SK-N-SH treated with all-trans-retinoic acid at 6 μM for 48 hours (cell line): Measurements from ENCODE around the gene YWHAB.

ENCODE experiments used
- ATAC-seq: fragments of 200-7000 bp; cut with Tn5 transposase; 3 replicates; pipeline ENCODE4 v1.9.1; 2020; ENCODE audit warnings: mild to moderate bottlenecking, moderate library complexity
- ARNTL ChIP-seq: fragments of 450-650 bp; formaldehyde crosslinking; IDR thresholded peaks from 2 replicates; pipeline ENCODE4 v1.5.0; 2020; ENCODE audit warnings: low read depth, mild to moderate bottlenecking, moderate library complexity, borderline replicate concordance
- CREB5 ChIP-seq: fragments of 250-450 bp; sonication (Bioruptor Pico); IDR thresholded peaks from 2 replicates; pipeline ENCODE4 v1.5.1; 2020; ENCODE audit warnings: low read depth, mild to moderate bottlenecking, moderate library complexity
- CSDC2 ChIP-seq: fragments of 250-450 bp; sonication (Bioruptor Pico); IDR thresholded peaks from 2 replicates; pipeline ENCODE4 v1.5.0; 2020; ENCODE audit warnings: mild to moderate bottlenecking, moderate library complexity
- ESRRG ChIP-seq: fragments of 250-450 bp; sonication (Bioruptor Pico); IDR thresholded peaks from 2 replicates; pipeline ENCODE4 v1.6.1; 2021; ENCODE audit warnings: mild to moderate bottlenecking
- GLIS3 ChIP-seq: fragments of 250-450 bp; sonication (Bioruptor Pico); IDR thresholded peaks from 2 replicates; pipeline ENCODE4 v1.5.0; 2020; ENCODE audit warnings: mild to moderate bottlenecking, moderate library complexity
- ISL1 ChIP-seq: fragments of 250-450 bp; sonication (Bioruptor Pico); IDR thresholded peaks from 2 replicates; pipeline ENCODE4 v2.1.2; 2022; ENCODE audit warnings: mild to moderate bottlenecking, moderate library complexity
- OSR1 ChIP-seq: fragments of 250-450 bp; sonication (Bioruptor Pico); IDR thresholded peaks from 2 replicates; pipeline ENCODE4 v1.8.0; 2022; ENCODE audit warnings: moderate library complexity, mild to moderate bottlenecking, inconsistent platforms
- POU6F1 ChIP-seq: fragments of 250-450 bp; sonication (Bioruptor Pico); IDR thresholded peaks from 2 replicates; pipeline ENCODE4 v1.8.0; 2021; ENCODE audit warnings: low read depth, mild to moderate bottlenecking, moderate library complexity, borderline replicate concordance
- RARB ChIP-seq: fragments of 250-450 bp; sonication (Bioruptor Pico); IDR thresholded peaks from 2 replicates; pipeline ENCODE4 v1.8.0; 2021; ENCODE audit warnings: mild to moderate bottlenecking, moderate library complexity
- SNAI2 ChIP-seq: fragments of 250-450 bp; sonication (Bioruptor Pico); IDR thresholded peaks from 2 replicates; pipeline ENCODE4 v1.5.0; 2020; ENCODE audit warnings: mild to moderate bottlenecking, moderate library complexity
- TCF4 ChIP-seq: fragments of 250-450 bp; sonication (Bioruptor Pico); IDR thresholded peaks from 2 replicates; pipeline ENCODE4 v1.8.0; 2021; ENCODE audit warnings: mild to moderate bottlenecking, moderate library complexity, borderline replicate concordance
- TOX ChIP-seq: fragments of 250-450 bp; sonication (Bioruptor Pico); IDR thresholded peaks from 2 replicates; pipeline ENCODE4 v1.8.0; 2021; ENCODE audit warnings: mild to moderate bottlenecking, moderate library complexity, borderline replicate concordance
- ZFP3 ChIP-seq: fragments of 250-450 bp; sonication (Bioruptor Pico); IDR thresholded peaks from 2 replicates; pipeline ENCODE4 v1.5.0; 2020; ENCODE audit warnings: mild to moderate bottlenecking, moderate library complexity
- ZFP30 ChIP-seq: fragments of 450-650 bp; formaldehyde crosslinking; IDR thresholded peaks from 2 replicates; pipeline ENCODE4 v1.5.0; 2022; ENCODE audit warnings: mild to moderate bottlenecking, moderate library complexity
- ZNF565 ChIP-seq: fragments of 450-650 bp; formaldehyde crosslinking; conservative IDR thresholded peaks from 2 replicates; pipeline ENCODE4 v1.5.0; 2020; ENCODE audit warnings: low read depth, mild to moderate bottlenecking, moderate library complexity
- ZNF70 ChIP-seq: fragments of 450-650 bp; formaldehyde crosslinking; IDR thresholded peaks from 2 replicates; pipeline ENCODE4 v1.5.0; 2020; ENCODE audit warnings: mild to moderate bottlenecking, moderate library complexity
- ZNF8 ChIP-seq: fragments of 450-650 bp; formaldehyde crosslinking; IDR thresholded peaks from 2 replicates; pipeline ENCODE4 v1.5.0; 2020; ENCODE audit warnings: mild to moderate bottlenecking, moderate library complexity
- TF ChIP-seq, protein P1 (sequence below): fragments of 250-450 bp; sonication (Bioruptor Pico); IDR thresholded peaks from 2 replicates; pipeline ENCODE4 v1.8.0; 2020; ENCODE audit warnings: mild to moderate bottlenecking, moderate library complexity, borderline replicate concordance
- TF ChIP-seq, protein P2 (sequence below): fragments of 250-450 bp; sonication (Bioruptor Pico); IDR thresholded peaks from 2 replicates; pipeline ENCODE4 v1.5.1; 2021; ENCODE audit warnings: mild to moderate bottlenecking, moderate library complexity
- TF ChIP-seq, protein P3 (sequence below): fragments of 250-450 bp; sonication (Bioruptor Pico); IDR thresholded peaks from 2 replicates; pipeline ENCODE4 v1.5.0; 2020; ENCODE audit warnings: mild to moderate bottlenecking, moderate library complexity

The YWHAB gene

DNA sequence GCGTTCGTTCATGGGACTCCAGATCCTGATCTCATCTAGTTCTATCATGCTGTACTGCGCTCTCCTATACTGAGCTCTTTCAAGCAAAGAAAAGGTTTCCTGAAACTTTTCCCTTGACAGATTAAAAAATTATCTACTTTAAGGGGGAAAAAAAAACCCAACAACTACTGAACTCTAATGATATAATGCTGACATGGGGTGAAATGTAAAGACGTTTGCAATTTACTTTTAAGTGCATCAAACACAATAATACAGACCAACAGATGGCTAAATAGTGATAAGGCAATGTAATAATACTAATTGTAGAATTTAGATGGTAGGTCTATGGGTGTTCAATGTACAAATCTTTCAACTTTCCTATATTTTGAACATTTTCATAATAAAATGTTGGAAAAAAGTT is 58.3 kb downstream of the YWHAB start:
- no peak for TF ChIP-seq ZNF8 (CRISPR knock-in tag)
- TF ChIP-seq TOX (CRISPR knock-in tag) = no peak
- TF ChIP-seq, protein P1, sequence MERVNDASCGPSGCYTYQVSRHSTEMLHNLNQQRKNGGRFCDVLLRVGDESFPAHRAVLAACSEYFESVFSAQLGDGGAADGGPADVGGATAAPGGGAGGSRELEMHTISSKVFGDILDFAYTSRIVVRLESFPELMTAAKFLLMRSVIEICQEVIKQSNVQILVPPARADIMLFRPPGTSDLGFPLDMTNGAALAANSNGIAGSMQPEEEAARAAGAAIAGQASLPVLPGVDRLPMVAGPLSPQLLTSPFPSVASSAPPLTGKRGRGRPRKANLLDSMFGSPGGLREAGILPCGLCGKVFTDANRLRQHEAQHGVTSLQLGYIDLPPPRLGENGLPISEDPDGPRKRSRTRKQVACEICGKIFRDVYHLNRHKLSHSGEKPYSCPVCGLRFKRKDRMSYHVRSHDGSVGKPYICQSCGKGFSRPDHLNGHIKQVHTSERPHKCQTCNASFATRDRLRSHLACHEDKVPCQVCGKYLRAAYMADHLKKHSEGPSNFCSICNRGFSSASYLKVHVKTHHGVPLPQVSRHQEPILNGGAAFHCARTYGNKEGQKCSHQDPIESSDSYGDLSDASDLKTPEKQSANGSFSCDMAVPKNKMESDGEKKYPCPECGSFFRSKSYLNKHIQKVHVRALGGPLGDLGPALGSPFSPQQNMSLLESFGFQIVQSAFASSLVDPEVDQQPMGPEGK (CRISPR knock-in tag) = no peak
- no peak for TF ChIP-seq RARB (CRISPR knock-in tag)
- no peak for TF ChIP-seq OSR1 (CRISPR knock-in tag)
- TF ChIP-seq CREB5 = no peak
- TF ChIP-seq, protein P2, sequence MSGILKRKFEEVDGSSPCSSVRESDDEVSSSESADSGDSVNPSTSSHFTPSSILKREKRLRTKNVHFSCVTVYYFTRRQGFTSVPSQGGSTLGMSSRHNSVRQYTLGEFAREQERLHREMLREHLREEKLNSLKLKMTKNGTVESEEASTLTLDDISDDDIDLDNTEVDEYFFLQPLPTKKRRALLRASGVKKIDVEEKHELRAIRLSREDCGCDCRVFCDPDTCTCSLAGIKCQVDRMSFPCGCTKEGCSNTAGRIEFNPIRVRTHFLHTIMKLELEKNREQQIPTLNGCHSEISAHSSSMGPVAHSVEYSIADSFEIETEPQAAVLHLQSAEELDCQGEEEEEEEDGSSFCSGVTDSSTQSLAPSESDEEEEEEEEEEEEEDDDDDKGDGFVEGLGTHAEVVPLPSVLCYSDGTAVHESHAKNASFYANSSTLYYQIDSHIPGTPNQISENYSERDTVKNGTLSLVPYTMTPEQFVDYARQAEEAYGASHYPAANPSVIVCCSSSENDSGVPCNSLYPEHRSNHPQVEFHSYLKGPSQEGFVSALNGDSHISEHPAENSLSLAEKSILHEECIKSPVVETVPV = no peak
- TF ChIP-seq ARNTL (CRISPR knock-in tag) = no peak
- no peak for TF ChIP-seq ZNF70 (CRISPR knock-in tag)
- TF ChIP-seq ESRRG = no peak
- TF ChIP-seq CSDC2 (CRISPR knock-in tag) = no peak
- TF ChIP-seq TCF4 (CRISPR knock-in tag) = no peak
- no peak for TF ChIP-seq POU6F1
- TF ChIP-seq, protein P3, sequence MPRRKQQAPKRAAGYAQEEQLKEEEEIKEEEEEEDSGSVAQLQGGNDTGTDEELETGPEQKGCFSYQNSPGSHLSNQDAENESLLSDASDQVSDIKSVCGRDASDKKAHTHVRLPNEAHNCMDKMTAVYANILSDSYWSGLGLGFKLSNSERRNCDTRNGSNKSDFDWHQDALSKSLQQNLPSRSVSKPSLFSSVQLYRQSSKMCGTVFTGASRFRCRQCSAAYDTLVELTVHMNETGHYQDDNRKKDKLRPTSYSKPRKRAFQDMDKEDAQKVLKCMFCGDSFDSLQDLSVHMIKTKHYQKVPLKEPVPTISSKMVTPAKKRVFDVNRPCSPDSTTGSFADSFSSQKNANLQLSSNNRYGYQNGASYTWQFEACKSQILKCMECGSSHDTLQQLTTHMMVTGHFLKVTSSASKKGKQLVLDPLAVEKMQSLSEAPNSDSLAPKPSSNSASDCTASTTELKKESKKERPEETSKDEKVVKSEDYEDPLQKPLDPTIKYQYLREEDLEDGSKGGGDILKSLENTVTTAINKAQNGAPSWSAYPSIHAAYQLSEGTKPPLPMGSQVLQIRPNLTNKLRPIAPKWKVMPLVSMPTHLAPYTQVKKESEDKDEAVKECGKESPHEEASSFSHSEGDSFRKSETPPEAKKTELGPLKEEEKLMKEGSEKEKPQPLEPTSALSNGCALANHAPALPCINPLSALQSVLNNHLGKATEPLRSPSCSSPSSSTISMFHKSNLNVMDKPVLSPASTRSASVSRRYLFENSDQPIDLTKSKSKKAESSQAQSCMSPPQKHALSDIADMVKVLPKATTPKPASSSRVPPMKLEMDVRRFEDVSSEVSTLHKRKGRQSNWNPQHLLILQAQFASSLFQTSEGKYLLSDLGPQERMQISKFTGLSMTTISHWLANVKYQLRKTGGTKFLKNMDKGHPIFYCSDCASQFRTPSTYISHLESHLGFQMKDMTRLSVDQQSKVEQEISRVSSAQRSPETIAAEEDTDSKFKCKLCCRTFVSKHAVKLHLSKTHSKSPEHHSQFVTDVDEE (CRISPR knock-in tag) = no peak
- TF ChIP-seq ISL1 (CRISPR knock-in tag) = no peak
- TF ChIP-seq SNAI2 (CRISPR knock-in tag) = no peak
- no peak for TF ChIP-seq ZFP3 (CRISPR knock-in tag)
- no peak for TF ChIP-seq ZFP30 (CRISPR knock-in tag)
- TF ChIP-seq GLIS3 = no peak
- TF ChIP-seq, all 23 proteins: peak for 0
- no peak for ATAC-seq

DNA sequence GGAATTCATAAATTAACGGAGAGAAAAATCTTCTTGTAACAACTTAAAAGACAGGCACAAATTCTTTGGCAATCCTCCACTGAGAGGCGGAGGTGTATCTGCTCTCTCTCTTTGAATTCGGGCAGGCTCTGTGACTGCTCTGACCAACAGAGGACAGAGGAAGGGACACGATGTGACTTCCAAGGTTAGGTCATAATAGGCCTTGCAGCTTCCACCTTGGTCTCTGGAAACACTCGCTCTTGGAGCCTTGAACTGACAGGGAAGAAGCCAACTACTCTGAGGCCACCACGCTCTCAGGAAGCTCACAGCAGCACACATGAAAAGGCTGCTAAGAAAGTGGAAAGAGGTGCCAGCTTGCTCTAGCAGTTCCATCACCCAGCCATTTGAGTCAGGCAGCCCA is 59.8 kb downstream of the YWHAB start:
- TF ChIP-seq GLIS3 (no peak), ZNF565 (no peak), ZNF70 (CRISPR knock-in tag) (no peak)
- TF ChIP-seq, protein P3 (CRISPR knock-in tag) = no peak
- ATAC-seq = no peak
